ENCODE results near the gene BEND5. TPM values are rescaled to one million over a fixed set of nuclear protein-coding genes. Genes with fewer than 3 reads are reported as not detected.

BEND5 gene
- total RNA-seq, 1 donor from 2014 or later = 15.9 TPM

DNA sequence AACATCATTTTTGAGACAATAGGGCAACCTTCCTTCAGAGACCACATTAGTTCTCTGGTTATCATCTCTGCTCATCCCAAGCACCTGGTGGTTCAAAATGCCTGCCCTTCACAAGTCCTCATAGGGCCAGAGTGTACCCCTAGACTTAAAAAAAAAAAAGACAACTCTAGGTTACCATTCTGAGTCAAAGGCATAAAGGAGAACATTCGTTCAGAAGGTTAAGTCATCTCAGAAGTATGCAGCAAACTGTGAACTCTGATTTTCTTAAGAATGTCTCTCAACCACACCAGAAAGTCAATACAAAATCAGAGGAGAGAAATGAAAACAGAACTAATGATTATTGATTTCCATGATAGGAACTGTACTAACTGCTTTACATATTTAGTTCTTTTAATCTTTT is 9.2 kb upstream of the BEND5 start:
- Mint-ChIP-seq H3K27ac (no peak overlapping the region), H3K27me3 (ENCODE audit: insufficient read depth, low read depth) (peaks cover 2% of the 10 kb centered on the region), H3K4me3 (no peak overlapping the region), H3K4me1 (no peaks in the 10 kb centered on the region), H3K9me3 (no peaks in the 10 kb centered on the region), H3K36me3 (no peaks in the 10 kb centered on the region)
- no peaks in the 10 kb centered on the region for H3K4me1 ChIP-seq
- no peaks in the 10 kb centered on the region for H3K36me3 ChIP-seq
- no peak overlapping the region for H2AFZ ChIP-seq (replicated peaks)
- H3K27ac ChIP-seq = no peak overlapping the region
- H3K79me2 ChIP-seq (ENCODE audit: low read depth) = no peaks in the 10 kb centered on the region
- TF ChIP-seq EZH2phosphoT487 (IDR thresholded peaks at IDR 0.05) = no peak
- no peak for TF ChIP-seq EZH2 (IDR thresholded peaks at IDR 0.05)
- TF ChIP-seq, protein P1, sequence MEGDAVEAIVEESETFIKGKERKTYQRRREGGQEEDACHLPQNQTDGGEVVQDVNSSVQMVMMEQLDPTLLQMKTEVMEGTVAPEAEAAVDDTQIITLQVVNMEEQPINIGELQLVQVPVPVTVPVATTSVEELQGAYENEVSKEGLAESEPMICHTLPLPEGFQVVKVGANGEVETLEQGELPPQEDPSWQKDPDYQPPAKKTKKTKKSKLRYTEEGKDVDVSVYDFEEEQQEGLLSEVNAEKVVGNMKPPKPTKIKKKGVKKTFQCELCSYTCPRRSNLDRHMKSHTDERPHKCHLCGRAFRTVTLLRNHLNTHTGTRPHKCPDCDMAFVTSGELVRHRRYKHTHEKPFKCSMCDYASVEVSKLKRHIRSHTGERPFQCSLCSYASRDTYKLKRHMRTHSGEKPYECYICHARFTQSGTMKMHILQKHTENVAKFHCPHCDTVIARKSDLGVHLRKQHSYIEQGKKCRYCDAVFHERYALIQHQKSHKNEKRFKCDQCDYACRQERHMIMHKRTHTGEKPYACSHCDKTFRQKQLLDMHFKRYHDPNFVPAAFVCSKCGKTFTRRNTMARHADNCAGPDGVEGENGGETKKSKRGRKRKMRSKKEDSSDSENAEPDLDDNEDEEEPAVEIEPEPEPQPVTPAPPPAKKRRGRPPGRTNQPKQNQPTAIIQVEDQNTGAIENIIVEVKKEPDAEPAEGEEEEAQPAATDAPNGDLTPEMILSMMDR (IDR thresholded peaks at IDR 0.05) = no peak
- H4K20me1 ChIP-seq (ENCODE audit: low read depth) = no peaks in the 10 kb centered on the region
- H3K9me3 ChIP-seq (ENCODE audit: low read depth) = no peaks in the 10 kb centered on the region
- no peak overlapping the region for H3K9ac ChIP-seq
- no peak overlapping the region for H3K4me3 ChIP-seq
- H3F3A ChIP-seq (ENCODE audit: low read depth) = no peaks in the 10 kb centered on the region
- no peak for DNase-seq (ENCODE audit: low spot score)
- no peaks in the 10 kb centered on the region for H3K27me3 ChIP-seq
- no peak overlapping the region for H3K4me2 ChIP-seq

DNA sequence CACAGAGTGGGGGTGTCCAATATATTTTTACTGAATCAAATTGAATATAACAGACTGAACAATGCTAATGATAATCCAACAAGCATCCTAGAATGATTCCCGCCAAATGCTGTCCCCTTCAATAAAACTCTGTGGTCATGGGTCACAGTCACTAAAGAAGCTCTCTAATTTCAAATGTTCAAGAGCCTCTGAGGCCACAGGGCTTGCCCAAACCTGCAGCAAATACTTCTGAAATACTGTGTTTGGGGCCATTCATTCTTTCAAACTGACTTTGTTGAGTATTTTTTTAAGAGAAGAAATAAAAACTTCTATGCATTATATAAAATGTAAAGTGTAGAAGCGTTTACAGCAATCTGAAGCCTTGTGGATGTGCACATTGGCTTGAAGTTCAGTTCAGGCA is 7.6 kb upstream of the BEND5 start:
- Histone ChIP-seq H3K36me3 (no peaks in the 10 kb centered on the region), H3K9ac (no peak overlapping the region), H3K27me3 (no peaks in the 10 kb centered on the region), H3K4me1 (no peaks in the 10 kb centered on the region), H3K4me3 (no peak overlapping the region), H4K20me1 (ENCODE audit: low read depth) (no peaks in the 10 kb centered on the region), H3K4me2 (no peak overlapping the region), H3K27ac (no peak overlapping the region), H3F3A (ENCODE audit: low read depth) (no peaks in the 10 kb centered on the region), H3K79me2 (ENCODE audit: low read depth) (no peaks in the 10 kb centered on the region), H3K9me3 (ENCODE audit: low read depth) (no peaks in the 10 kb centered on the region), H2AFZ (replicated peaks) (no peak overlapping the region)
- Mint-ChIP-seq H3K4me1 (no peaks in the 10 kb centered on the region), H3K27me3 (ENCODE audit: insufficient read depth, low read depth) (peaks cover under 1% of the 10 kb centered on the region), H3K9me3 (no peaks in the 10 kb centered on the region), H3K27ac (no peak overlapping the region), H3K36me3 (no peaks in the 10 kb centered on the region), H3K4me3 (no peak overlapping the region)
- no peak for TF ChIP-seq EZH2phosphoT487 (IDR thresholded peaks at IDR 0.05)
- TF ChIP-seq, protein P1 (IDR thresholded peaks at IDR 0.05) = no peak
- TF ChIP-seq EZH2 (IDR thresholded peaks at IDR 0.05) = no peak
- DNase-seq (ENCODE audit: low spot score) = no peak

DNA sequence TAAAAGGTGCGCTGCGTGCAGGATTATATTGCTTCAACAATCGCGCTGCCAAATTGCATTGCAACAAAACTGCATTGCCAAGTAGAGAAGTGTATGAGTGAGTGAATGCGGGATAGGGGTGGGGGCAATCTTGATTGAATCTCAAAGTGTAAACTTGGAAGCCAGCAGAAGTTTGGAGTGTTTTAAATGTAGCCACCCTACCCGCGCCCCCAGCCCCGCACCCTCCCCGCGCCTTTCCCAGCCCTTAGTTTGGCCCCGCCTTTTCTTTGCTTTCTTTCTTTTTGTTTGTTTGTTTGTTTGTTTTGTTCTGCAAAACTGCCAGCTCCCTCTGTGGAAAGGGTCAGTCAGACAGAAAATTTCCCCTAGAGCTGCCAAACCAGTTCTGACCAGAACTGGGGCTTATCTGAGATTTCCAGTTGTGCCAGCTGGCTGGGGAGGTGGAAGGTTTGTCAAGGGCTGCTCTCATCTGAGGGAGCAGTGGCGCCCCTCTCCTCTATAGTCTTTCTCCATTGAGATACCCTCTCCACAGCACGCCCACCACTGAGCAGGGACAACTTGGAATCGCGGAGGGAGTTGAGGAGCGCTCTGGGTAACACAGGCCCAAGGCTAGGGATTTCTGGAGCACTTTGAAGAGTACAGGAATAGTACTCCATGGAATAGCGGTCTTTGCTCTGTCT is 666 bp upstream of the BEND5 start:
- Mint-ChIP-seq H3K4me1 (peaks cover 22% of the 10 kb centered on the region), H3K27me3 (ENCODE audit: insufficient read depth, low read depth) (no peaks in the 10 kb centered on the region), H3K27ac (peak overlapping the region; percentile 98), H3K4me3 (peak overlapping the region; percentile 97), H3K9me3 (no peaks in the 10 kb centered on the region), H3K36me3 (peaks cover 9% of the 10 kb centered on the region)
- Histone ChIP-seq H3K36me3 (no peaks in the 10 kb centered on the region), H3K27me3 (no peaks in the 10 kb centered on the region), H3K4me2 (peak overlapping the region; percentile 99), H4K20me1 (ENCODE audit: low read depth) (peaks cover 16% of the 10 kb centered on the region), H3K79me2 (ENCODE audit: low read depth) (peaks cover 42% of the 10 kb centered on the region), H3K9ac (no peak overlapping the region), H3K4me3 (peak overlapping the region; percentile 97), H3K27ac (no peak overlapping the region), H3K9me3 (ENCODE audit: low read depth) (no peaks in the 10 kb centered on the region), H3F3A (ENCODE audit: low read depth) (peaks cover 4% of the 10 kb centered on the region), H2AFZ (replicated peaks) (peak overlapping the region; percentile 89), H3K4me1 (peaks cover 18% of the 10 kb centered on the region)
- peak; percentile 64 for DNase-seq (ENCODE audit: low spot score)
- TF ChIP-seq EZH2phosphoT487 (IDR thresholded peaks at IDR 0.05) (no peak), EZH2 (IDR thresholded peaks at IDR 0.05) (no peak)
- TF ChIP-seq, protein P1 (IDR thresholded peaks at IDR 0.05) = no peak
